GM18502 (cell line): ENCODE data around the gene C19orf18.

ENCODE experiments used
- ATAC-seq: cut with Tn5 transposase; IDR thresholded peaks from one replicate; pipeline ENCODE4 v1.9.1; 2021; ENCODE audit warnings: mild to moderate bottlenecking; ENCODE audit not compliant: unreplicated experiment, poor library complexity

Gene C19orf18

DNA sequence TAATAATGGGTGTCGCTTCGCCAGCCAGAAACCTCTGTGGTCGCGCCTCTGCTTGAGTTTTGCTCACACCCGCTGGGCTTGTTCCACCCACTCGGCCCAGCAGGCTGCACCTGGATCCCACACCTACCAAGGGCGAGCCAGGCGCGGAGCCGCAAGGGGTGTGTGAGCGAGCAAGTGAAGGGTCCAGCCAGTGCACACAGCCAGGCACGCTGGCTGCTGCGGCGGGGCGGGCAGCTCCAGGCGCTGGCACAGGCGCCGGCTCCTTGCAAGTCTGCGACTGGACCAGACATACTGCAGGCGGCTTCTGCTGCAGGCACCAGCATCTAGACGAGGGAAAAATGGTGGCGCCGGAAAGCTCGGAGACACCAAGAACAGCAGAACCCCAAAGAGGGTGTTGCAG is 25.0 kb downstream of the C19orf18 start:
- ATAC-seq, result no peak

DNA sequence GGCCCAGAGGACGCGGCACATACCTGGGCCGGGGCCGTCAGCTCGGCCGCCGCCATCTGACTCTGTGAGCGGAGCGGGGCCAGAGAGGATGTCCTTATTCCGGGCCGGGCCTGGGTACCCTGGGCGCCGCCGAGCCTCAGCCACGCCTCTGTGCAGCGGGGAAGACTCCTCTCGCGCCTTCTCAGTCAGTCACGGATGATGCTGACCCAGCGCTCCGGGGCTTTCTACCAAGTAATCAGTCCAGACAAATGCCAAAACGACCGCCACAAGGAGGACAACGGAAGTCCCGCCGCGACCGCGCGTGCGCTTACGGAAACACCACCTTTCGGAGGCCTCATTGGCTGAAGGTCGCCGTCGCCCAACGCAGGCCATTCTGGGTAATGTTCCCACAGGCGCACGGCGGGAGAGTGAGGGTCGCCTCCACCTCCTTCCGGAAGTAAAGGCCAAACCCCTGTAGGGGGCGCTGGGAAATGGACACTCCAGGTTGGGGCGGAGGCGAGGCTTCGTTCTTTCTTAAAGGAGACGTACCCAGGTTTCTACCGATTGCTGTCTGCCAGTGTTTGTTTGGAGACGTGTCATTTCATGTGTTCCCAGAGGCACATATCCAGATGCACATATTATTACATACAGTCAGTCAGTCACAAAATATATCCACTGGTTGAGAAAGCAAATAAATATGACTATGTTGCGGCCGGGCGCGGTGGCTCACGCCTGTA is 26.8 kb downstream of the C19orf18 start, which contains the start of gene ZNF256:
Gene ZNF256 (minus strand): TSS at position 288 of the 716 bp plus-strand sequence. CDS start 232 bp downstream, at position 56.
- ATAC-seq, result peak; percentile 90

DNA sequence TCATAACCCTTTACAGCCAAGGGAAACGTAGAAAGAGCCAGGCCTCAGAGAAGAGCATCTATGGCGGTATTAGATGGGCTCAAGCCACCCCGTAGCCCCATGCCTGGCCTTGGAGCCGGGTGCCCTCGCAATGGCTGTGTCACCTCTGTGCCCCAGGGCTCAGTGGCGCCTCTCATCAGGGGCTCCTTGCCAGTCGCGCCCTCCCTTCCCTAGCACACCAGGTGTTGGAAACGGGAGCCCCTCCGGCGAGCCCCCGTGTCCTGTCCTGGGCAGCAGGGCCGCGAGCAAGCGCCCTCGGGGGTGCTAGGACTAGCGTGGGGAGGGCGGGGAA is 27.3 kb downstream of the C19orf18 start:
- ATAC-seq, result peak; percentile 33

DNA sequence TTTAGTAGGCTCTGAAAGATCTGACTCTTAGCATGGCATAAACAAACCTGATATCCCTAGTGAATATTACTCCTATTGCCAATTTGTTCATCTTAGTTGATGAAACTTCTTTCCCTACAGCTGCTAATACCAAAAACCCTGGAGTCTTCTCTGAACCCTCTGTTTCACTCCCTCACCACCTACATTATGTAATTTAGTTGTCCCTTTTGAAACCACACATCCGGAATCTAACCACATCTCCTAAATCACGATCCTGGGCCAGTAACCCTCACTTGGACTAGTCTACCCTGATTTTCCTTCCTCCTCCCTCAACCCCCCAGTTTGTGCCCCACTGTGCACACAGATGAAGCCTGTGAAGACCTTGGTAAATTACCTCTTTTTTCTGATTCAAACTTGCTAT is 28.0 kb downstream of the C19orf18 start:
- no peak for ATAC-seq

DNA sequence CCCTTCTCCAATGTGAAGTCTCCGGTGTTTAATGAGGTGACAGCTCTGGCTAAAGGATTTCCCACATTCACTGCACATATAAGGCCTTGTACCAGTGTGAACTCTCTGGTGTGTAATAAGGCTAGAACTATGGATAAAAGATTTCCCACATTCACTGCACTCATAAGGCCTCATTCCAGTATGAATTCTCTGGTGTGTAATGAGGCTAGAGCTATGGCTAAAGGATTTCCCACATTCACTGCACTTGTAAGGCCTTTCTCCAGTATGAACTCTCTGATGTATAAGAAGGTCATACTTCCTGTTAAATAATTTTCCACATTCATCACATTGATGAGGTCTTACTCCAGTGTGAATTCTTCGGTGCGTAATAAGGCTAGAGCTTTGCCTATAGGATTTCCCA is 32.7 kb downstream of the C19orf18 start:
- ATAC-seq, result no peak

DNA sequence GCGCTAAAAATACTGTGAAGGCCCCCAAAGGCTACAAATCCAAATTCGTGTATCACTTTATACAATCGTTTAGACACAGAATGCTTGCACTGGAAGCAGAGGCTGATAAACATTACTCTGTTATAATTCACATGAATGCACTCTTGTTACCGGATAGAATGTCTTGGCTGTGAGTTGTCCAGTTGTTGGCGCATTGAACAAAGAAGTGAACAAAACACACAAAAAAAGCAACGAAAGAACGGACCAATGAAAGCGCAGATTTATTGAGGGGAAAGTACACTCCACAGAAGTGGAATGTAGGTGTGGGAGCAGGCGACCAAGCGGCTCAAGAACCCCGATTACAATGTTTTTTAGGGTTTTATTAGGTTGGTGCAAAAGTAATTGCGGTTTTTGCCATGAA is 38.6 kb downstream of the C19orf18 start:
- no peak for ATAC-seq

DNA sequence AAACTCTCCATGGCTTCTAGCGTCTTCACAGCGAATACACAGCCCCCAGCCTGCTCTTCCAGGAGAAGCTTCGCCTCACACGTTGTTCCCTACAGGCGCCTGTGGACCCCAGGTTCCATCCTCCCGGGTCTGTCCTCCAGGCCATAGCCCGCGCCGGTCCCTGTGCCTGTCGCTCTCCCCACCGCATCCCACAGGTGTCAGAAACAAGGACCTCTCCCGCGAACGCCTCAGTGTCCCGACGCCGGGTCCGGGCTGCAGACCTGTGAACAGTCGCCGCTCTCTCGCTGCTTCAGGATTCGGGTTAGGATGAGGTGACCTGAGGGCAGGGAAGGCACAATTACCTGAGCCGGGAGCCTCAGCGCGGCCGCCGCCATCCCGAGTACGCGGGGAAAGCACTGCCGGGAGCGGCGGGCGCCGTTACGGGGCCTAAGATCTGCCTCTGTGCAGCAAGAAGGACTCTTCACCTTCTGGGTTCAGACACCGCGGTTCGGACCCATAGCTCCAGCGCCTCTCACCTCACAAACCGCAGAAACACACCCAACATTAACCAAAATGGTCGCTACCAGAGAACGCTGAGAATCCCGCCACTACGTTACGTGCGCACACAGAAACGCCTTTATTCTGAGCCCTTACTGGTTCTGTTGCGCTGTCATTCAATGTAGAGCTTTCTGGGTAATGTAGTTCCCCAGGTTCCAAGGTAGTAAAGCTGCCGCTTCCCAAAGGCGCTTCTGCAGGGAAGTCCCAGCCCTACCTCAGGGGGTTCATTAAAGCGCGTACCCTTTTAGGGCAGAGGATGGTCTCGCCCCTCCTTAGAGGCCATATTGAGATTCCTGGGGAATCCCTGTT is 39.3 kb downstream of the C19orf18 start, which contains the start of gene ZNF418:
Gene ZNF418 (minus strand): TSS at position 583 of the 846 bp plus-strand sequence. CDS start 1,580 bp downstream, outside the sequence.
- peak; percentile 67 for ATAC-seq

DNA sequence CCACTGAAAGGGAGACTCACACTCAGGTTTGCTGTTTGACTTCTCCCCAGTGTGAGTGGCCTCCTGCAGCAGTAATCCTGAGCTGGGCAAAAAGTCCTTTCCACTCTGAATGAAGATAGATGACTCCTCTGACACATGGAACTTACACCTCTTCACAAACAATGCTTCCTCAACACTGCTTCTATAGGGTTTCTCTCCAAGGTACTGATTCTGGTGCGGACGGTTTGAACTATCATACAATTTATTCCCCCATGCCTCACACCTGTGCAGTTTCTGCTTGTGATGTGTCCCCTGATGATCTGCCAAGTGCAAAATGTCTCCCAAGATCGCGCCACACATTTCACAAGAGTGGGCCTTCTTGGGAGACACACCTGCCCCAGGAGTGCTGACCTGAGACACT is 46.7 kb downstream of the C19orf18 start:
- no peak for ATAC-seq

DNA sequence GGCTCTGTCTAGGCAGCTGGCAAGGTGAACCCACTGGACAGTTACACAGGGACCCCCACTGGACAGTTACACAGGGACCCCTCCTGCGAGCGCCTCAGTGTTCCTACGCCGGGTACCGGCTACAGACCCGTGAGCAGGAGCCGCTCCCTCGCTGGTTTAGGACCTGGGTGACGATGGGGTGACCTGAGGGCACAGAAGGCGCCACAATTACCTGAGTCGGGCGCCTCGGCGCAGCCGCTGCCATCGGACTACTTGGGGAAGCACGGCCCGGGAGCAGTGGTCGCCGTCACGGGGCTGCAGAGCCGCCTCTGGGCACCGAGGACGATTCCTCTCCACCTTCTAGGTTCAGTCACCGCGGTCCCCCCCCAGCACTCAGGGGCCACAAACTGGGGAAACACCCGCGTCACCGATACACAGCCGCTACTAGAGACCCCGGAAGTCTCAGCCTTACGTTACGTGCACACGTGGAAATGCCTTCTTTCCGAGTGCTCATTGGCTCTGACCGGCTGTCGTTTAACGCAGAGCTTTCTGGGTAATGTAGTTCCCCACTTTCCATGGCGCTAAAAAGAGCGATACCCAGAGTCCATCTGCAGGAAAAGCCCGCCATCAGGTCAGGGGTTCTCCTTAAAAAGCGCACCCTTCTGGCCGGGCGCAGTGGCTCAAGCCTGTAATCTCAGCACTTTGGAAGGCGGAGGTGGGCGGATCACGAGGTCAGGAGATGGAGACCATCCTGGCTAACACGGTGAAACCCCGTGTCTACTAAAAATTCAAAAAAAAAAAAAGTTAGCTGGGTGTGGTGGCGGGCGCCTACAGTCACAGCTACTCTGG is 58.0 kb downstream of the C19orf18 start, which contains the start of gene ZNF417:
Gene ZNF417 (minus strand): TSS at position 425 of the 828 bp plus-strand sequence. CDS start 181 bp downstream, at position 244.
- ATAC-seq, result peak; percentile 98

DNA sequence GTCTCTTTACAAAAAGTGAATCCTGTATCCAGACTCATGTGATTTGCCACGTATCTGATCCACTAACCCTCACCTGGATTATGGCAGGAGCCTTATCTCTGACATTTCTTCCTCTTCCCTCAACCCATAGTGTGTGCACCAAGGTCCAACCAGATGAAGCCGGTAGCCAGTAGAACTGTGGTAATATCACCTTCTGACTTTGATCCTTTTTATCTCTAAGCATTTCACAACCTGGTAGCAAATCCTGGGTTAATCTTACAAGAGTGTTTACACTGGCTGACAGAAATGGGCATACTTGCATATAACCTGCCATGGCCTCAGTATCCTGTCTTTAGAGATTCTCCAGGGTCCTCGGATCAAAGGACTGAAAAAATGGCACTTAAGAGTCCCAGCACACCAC is 59.8 kb downstream of the C19orf18 start:
- no peak for ATAC-seq
